Nephron (organoid): ENCODE measurements around the gene JMJD1C.
A peak's percentile ranks its signal among the peaks of the same experiment; 100 is the strongest.
"Not testable (repeated sequence)": the region's sequence is repeated elsewhere in the genome, so short reads cannot be mapped to it uniquely, and the experiment has no call there.

ENCODE experiments used
- H3K27ac Mint-ChIP-seq, 3 experiments: 2 replicates each; pipeline ENCODE4 v1.8.0; 2020; ENCODE audit warnings: mixed read lengths in 3 of 3, mild to moderate bottlenecking in 2 of 3, moderate library complexity in 1 of 3
- H3K27me3 Mint-ChIP-seq: 2 replicates; pipeline ENCODE4 v1.8.0; 2021; ENCODE audit warnings: low read depth, mild to moderate bottlenecking, moderate library complexity, mixed read lengths
- H3K36me3 Mint-ChIP-seq: 2 replicates; pipeline ENCODE4 v1.8.0; 2020; ENCODE audit warnings: low read depth, mixed read lengths
- H3K4me1 Mint-ChIP-seq: 2 replicates; pipeline ENCODE4 v1.8.0; 2020; ENCODE audit warnings: mixed read lengths
- H3K4me3 Mint-ChIP-seq, 3 experiments: 2 replicates each; pipeline ENCODE4 v1.8.0; 2020; ENCODE audit warnings: mild to moderate bottlenecking in 3 of 3, mixed read lengths in 3 of 3, moderate library complexity in 2 of 3
- H3K9me3 Mint-ChIP-seq: 2 replicates; pipeline ENCODE4 v1.8.0; 2020; ENCODE audit warnings: mixed read lengths
- CTCF ChIP-seq, 3 experiments: fragments of 200-600 bp; sonication (generic); IDR thresholded peaks; one replicate each; pipeline ENCODE4 v1.5.0; 2021; ENCODE audit warnings: antibody characterized with exemption in 3 of 3; ENCODE audit not compliant: unreplicated experiment in 3 of 3

Gene JMJD1C

GRCh38 chr10:63504145-63504881 lies 38.5 kb upstream of the JMJD1C start:
- H3K36me3 Mint-ChIP-seq: peaks cover 30% of the 10 kb centered on the region
- H3K27me3 Mint-ChIP-seq: no peaks in the 10 kb centered on the region
- H3K4me3 Mint-ChIP-seq: no peak overlapping the region
- peak overlapping the region in 2 of 3 experiments; percentile 4 to 37 for H3K27ac Mint-ChIP-seq
- no peak for TF ChIP-seq CTCF (IDR thresholded peaks at IDR 0.05; ENCODE audit: unreplicated experiment in 3 of 3)
- peaks cover 3% of the 10 kb centered on the region for H3K9me3 Mint-ChIP-seq
- H3K4me1 Mint-ChIP-seq: peaks cover 20% of the 10 kb centered on the region

GRCh38 chr10:63503395-63503794 lies 37.6 kb upstream of the JMJD1C start:
- peaks cover 28% of the 10 kb centered on the region for H3K36me3 Mint-ChIP-seq
- H3K4me1 Mint-ChIP-seq: peaks cover 20% of the 10 kb centered on the region
- no peaks in the 10 kb centered on the region for H3K27me3 Mint-ChIP-seq
- peaks cover 3% of the 10 kb centered on the region for H3K9me3 Mint-ChIP-seq
- TF ChIP-seq CTCF (IDR thresholded peaks at IDR 0.05; ENCODE audit: unreplicated experiment in 3 of 3): no peak
- H3K27ac Mint-ChIP-seq: peak overlapping the region in 2 of 3 experiments; percentile 4 to 5
- no peak overlapping the region for H3K4me3 Mint-ChIP-seq

GRCh38 chr10:63502832-63503231 lies 37.1 kb upstream of the JMJD1C start:
- TF ChIP-seq CTCF (IDR thresholded peaks at IDR 0.05; ENCODE audit: unreplicated experiment in 3 of 3): no peak
- no peak overlapping the region for H3K27ac Mint-ChIP-seq
- no peak overlapping the region for H3K4me3 Mint-ChIP-seq
- H3K9me3 Mint-ChIP-seq: no peaks in the 10 kb centered on the region
- peaks cover 20% of the 10 kb centered on the region for H3K4me1 Mint-ChIP-seq
- H3K36me3 Mint-ChIP-seq: peaks cover 24% of the 10 kb centered on the region
- no peaks in the 10 kb centered on the region for H3K27me3 Mint-ChIP-seq

- H3K36me3 Mint-ChIP-seq: peaks cover 18% of the 10 kb centered on the region
- TF ChIP-seq CTCF (IDR thresholded peaks at IDR 0.05; ENCODE audit: unreplicated experiment in 3 of 3): no peak
- H3K9me3 Mint-ChIP-seq: no peaks in the 10 kb centered on the region
- peaks cover 20% of the 10 kb centered on the region for H3K4me1 Mint-ChIP-seq
- H3K27me3 Mint-ChIP-seq: no peaks in the 10 kb centered on the region
- no peak overlapping the region for H3K4me3 Mint-ChIP-seq
- no peak overlapping the region for H3K27ac Mint-ChIP-seq
Measured at GRCh38 chr10:63501954-63502353, 36.2 kb upstream of the JMJD1C start.

GRCh38 chr10:63500551-63500950 lies 34.8 kb upstream of the JMJD1C start:
- not testable (repeated sequence) for H3K27me3 Mint-ChIP-seq, H3K9me3 Mint-ChIP-seq, H3K27ac Mint-ChIP-seq, H3K4me3 Mint-ChIP-seq
- peaks cover 28% of the 10 kb centered on the region for H3K36me3 Mint-ChIP-seq
- H3K4me1 Mint-ChIP-seq: peaks cover 15% of the 10 kb centered on the region

GRCh38 chr10:63498665-63499064 lies 32.9 kb upstream of the JMJD1C start:
- Mint-ChIP-seq H3K27ac (no peak overlapping the region), H3K4me1 (peaks cover 5% of the 10 kb centered on the region), H3K4me3 (no peak overlapping the region), H3K36me3 (peaks cover 38% of the 10 kb centered on the region), H3K27me3 (no peaks in the 10 kb centered on the region), H3K9me3 (peaks cover 10% of the 10 kb centered on the region)
- no peak for TF ChIP-seq CTCF (IDR thresholded peaks at IDR 0.05; ENCODE audit: unreplicated experiment in 3 of 3)
